Measurements from ENCODE around the gene FBN3. TPM values are rescaled to one million over a fixed set of nuclear protein-coding genes. Genes with fewer than 3 reads are reported as not detected.

FBN3 gene
- not detected for total RNA-seq

DNA sequence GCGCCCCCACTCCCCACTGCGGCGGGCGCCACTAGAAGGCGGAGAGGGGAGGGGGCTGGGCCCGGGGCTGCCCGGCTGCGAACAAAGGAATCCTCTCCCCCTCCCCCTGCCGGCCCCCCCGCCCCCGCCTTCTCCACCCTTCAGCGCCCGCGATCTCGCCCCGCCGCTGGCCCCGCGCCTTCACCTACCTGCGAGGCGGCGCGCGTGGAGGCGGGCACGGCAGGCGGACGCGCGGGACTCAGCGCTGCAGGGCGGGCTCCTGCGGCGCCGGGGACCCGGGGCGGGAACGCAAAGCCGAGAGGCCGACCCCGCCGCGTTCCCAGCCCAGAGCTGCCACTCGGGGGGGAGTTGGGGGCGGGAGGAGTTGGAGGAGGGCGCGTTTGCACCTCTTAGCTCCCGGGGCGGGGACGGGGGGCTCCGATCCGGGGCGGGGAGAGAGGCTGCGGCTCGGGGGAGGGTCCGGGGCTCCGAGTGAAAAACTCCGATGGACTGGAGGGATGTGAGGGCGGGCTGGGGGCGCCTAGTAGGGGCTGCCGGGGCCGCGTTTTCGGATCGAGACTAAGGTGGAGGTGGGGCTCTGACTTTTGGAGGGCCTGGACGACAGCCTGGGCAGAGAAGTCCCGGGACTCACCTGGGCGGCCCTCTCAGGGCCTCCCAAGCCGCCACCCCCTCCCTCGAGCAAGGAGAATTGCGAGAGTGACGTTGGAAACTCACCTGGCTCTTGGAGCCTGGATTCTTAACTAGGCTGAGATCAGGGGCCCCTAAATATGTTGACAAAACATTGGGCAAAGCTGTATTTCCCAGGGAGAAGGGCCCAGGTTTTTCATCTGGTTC, at the start of gene FBN3:
TSS of gene FBN3 (minus strand) at position 332 of the 834 bp plus-strand sequence. CDS start 2,112 bp downstream, outside the sequence.

DNA sequence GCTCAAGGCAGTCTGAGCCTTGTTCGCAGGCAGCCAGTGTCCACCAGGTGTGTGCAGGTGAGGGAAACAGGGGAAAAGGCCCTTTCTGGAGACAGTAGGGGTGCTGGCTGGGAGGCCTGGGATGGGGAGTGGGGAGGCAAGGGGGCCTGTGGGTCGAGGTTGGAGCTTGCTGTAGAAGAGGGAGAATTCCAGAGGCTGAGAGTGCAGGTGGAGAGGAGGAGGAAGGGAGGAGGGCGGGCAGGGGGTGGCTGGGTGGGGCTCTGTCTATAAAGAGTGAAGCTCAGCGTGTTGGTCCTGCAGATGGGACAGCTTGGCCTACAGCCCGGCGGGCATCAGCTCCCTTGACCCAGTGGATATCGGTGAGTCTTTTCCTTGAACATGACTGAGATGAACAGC, 96.9 kb downstream of the FBN3 start, which contains the start of gene CCL25:
TSS of gene CCL25 (plus strand) at position 297 of the 396 bp plus-strand sequence. CDS start 290 bp downstream, outside the sequence.

Other genes starting within 250 kb of the FBN3 start
- 10 to 100 TPM; 48.0 to 50.1 TPM for gene MAP2K7, start 245.7 kb downstream of the FBN3 start, total RNA-seq
- 1 to 10 TPM; 1.4 to 2.1 TPM for gene TGFBR3L, start 234.8 kb downstream of the FBN3 start, total RNA-seq
- 10 to 100 TPM; 17.4 to 23.8 TPM for gene SNAPC2, start 229.3 kb downstream of the FBN3 start, total RNA-seq
- gene CTXN1, start 223.5 kb downstream of the FBN3 start, total RNA-seq, result not detected
- 10 to 100 TPM; 46.9 to 48.3 TPM for gene TIMM44, start 205.9 kb downstream of the FBN3 start, total RNA-seq
- gene ELAVL1, start 144.0 kb downstream of the FBN3 start, total RNA-seq, result 10 to 100 TPM; 78.4 to 85.2 TPM
- 1 to 10 TPM; 4.5 to 6.0 TPM for gene CCL25, start 96.8 kb downstream of the FBN3 start, total RNA-seq
- 10 to 100 TPM; 31.4 to 35.3 TPM for gene CERS4, start 59.8 kb upstream of the FBN3 start, total RNA-seq
- gene CD320, start 158.8 kb upstream of the FBN3 start, total RNA-seq, result 10 to 100 TPM; 33.3 to 36.2 TPM
- 10 to 100 TPM; 50.9 to 58.4 TPM for gene NDUFA7, start 171.8 kb upstream of the FBN3 start, total RNA-seq
- gene RPS28, start 171.9 kb upstream of the FBN3 start, total RNA-seq, result 1,000 to 10,000 TPM; 2,514 to 2,699 TPM
- 1 to 10 TPM; 8.7 to 9.1 TPM for gene KANK3, start 193.7 kb upstream of the FBN3 start, total RNA-seq
- gene ANGPTL4, start 214.6 kb upstream of the FBN3 start, total RNA-seq, result under 1 TPM; 0.38 to 0.75 TPM
- gene RAB11B, start 240.8 kb upstream of the FBN3 start, total RNA-seq, result 10 to 100 TPM; 89.4 to 97.0 TPM